ENCODE results near the gene CHKA.

DNA sequence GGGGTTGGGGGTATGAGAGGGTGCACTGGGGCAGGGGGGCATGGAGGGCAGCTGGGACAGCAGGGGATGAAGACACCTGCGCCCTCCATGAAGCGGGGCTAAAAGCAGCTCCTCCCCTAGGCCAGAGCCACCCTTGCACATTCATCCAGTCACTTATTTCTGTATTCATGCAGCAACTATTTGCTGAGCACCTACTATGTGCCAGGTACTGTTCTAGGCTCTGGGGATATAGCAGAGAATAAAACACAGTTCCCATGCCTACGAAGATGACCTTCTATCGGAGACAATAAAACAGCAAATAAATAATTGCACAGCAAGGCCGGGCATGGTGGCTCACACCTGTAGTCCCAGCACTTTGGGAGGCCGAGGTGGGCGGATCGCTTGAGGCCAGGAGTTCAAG is 105.7 kb downstream of the CHKA start:
- TF ChIP-seq EGR1 (IDR thresholded peaks at IDR 0.05), result no peak
- TF ChIP-seq, protein P1, sequence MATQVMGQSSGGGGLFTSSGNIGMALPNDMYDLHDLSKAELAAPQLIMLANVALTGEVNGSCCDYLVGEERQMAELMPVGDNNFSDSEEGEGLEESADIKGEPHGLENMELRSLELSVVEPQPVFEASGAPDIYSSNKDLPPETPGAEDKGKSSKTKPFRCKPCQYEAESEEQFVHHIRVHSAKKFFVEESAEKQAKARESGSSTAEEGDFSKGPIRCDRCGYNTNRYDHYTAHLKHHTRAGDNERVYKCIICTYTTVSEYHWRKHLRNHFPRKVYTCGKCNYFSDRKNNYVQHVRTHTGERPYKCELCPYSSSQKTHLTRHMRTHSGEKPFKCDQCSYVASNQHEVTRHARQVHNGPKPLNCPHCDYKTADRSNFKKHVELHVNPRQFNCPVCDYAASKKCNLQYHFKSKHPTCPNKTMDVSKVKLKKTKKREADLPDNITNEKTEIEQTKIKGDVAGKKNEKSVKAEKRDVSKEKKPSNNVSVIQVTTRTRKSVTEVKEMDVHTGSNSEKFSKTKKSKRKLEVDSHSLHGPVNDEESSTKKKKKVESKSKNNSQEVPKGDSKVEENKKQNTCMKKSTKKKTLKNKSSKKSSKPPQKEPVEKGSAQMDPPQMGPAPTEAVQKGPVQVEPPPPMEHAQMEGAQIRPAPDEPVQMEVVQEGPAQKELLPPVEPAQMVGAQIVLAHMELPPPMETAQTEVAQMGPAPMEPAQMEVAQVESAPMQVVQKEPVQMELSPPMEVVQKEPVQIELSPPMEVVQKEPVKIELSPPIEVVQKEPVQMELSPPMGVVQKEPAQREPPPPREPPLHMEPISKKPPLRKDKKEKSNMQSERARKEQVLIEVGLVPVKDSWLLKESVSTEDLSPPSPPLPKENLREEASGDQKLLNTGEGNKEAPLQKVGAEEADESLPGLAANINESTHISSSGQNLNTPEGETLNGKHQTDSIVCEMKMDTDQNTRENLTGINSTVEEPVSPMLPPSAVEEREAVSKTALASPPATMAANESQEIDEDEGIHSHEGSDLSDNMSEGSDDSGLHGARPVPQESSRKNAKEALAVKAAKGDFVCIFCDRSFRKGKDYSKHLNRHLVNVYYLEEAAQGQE (IDR thresholded peaks at IDR 0.05; ENCODE audit: low read depth), result no peak
- no peak for TF ChIP-seq EP300 (IDR thresholded peaks at IDR 0.05; ENCODE audit: borderline replicate concordance)
- no peak for TF ChIP-seq RAD21 (IDR thresholded peaks at IDR 0.05; ENCODE audit: low read depth)
